Activated CD4-positive, alpha-beta T cell treated with anti-CD3 and anti-CD28 coated beads for 48 hours (primary cell): ENCODE measurements around the gene PTPRN2.

Experiments used
- DNase-seq: peaks from one replicate; pipeline ENCODE4 v3.0.0-alpha.2; 2020

PTPRN2 gene

GRCh38 chr7:158016180-158017097 is 571.2 kb downstream of the PTPRN2 start:
- no peak for DNase-seq

DNA sequence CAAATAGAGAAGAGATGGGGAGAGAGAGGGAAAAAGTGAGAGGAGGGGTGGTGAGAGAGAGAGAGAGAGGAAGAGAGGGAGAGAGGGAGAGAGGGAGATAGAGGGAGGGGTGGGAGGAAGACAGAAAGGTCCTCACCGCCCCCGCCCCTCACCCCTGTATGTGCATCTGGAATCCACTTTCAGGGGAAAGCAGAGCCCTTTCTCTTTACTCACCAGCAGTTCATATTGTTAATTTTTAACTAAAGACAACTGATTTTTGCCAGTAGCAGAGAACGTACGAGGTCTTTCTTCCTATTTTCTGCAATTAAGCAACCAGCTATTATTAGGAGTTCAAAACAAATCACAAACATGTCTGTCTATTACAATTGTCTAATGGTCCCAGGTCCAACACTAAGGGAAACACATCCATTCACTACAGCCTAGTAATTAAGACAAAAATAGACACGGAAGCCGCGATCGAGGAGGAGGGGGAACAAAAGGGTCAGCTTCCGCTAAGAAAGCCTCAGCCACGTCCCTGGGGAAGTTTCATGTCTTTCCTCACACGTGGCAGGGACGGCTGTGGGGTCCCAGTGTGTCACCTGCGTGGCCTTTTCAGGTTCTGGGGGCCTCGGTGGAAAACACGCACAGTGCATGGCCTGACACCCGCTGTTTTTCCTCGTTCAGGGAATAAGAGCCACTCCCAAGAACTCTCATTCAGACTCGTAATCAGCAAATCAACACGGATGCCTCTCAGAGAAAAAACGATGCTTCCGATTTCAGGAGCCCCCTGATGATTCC is 572.0 kb downstream of the PTPRN2 start:
- DNase-seq, result no peak

GRCh38 chr7:158014976-158015375 is 572.6 kb downstream of the PTPRN2 start:
- no peak for DNase-seq

- DNase-seq, result no peak
Measured at GRCh38 chr7:158013085-158013668, 574.4 kb downstream of the PTPRN2 start.

- DNase-seq, result no peak
Measured at GRCh38 chr7:158011941-158012340, 575.7 kb downstream of the PTPRN2 start.

- no peak for DNase-seq
Measured at GRCh38 chr7:158010961-158011693, 576.5 kb downstream of the PTPRN2 start.

DNA sequence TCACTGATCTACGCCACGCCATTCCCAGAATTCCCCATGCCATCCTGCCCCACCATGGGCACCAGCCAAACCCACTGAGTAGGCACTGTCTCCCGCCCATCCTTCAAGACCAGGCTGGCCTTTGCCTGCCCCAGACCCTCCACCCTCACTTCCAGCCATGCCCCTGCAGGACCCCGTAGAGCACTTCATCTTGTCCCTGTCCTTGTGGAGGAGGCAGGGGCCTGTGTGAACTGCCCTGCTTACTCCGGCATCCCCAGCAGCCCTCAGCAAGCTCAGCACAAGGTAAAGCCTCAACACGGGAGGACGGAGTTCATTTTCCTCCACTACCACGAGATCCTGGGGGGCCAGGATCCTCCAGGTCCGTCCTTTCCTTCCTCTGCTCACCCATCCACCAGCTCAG is 577.7 kb downstream of the PTPRN2 start:
- no peak for DNase-seq

- DNase-seq, result no peak
Measured at GRCh38 chr7:158008267-158008666, 579.4 kb downstream of the PTPRN2 start.

- no peak for DNase-seq
Measured at GRCh38 chr7:158007697-158008257, 579.8 kb downstream of the PTPRN2 start.

GRCh38 chr7:158006841-158007696 is 580.6 kb downstream of the PTPRN2 start:
- DNase-seq, result no peak

DNA sequence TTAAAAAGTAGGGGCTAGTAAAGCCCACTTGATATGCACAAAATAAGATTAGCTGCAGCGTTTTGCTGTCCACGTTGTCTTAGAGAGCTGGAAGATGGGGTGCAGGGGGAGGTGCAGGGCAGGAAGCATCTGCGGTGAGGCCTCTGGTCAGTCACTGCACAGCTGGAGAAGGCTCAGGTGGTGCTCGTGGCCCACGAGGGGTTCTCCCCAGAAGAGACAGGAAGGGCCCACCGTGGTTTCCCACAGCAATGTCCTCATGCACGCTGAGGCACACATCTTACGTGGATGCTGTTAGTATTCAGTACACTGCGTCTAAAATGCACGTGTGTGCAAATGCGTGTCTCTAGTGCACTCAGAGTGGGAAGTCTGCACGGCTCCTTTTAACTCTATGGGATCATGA is 582.1 kb downstream of the PTPRN2 start:
- DNase-seq, result no peak

- no peak for DNase-seq
Measured at GRCh38 chr7:158004123-158004490, 583.5 kb downstream of the PTPRN2 start.

GRCh38 chr7:158003441-158004122 is 584.0 kb downstream of the PTPRN2 start:
- DNase-seq, result no peak

DNA sequence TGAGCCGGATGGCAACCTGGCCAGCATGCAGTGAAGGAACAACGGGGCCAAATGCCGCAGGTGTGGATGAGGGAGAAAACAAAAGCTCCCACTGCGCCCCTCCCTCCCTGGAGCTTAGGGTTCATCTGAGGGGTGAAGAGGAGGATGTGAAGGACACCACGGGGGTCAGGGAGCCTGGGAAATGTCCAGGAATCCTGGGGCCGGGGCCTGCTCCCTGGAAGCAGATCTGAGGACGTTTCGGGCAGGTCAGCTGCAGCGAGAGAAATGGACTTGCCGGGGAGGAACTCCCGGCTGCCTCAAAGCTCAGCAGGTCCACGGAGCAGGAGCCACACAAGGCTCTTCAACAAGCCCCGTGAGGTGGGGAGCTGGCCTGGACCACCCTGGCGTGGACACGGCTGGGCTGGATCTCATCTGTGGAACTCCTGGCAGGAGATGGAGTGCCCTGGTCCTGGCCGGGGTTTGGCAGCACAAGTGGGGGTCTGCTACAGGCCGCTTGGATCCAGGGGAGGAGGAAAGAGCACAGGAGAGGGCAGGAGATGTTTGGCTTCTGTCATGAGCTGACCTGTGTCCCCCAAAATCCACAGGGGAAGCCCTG is 585.0 kb downstream of the PTPRN2 start:
- DNase-seq, result no peak

GRCh38 chr7:158001621-158002320 is 585.9 kb downstream of the PTPRN2 start:
- DNase-seq, result no peak

GRCh38 chr7:158001003-158001402 is 586.6 kb downstream of the PTPRN2 start:
- DNase-seq, result no peak

DNA sequence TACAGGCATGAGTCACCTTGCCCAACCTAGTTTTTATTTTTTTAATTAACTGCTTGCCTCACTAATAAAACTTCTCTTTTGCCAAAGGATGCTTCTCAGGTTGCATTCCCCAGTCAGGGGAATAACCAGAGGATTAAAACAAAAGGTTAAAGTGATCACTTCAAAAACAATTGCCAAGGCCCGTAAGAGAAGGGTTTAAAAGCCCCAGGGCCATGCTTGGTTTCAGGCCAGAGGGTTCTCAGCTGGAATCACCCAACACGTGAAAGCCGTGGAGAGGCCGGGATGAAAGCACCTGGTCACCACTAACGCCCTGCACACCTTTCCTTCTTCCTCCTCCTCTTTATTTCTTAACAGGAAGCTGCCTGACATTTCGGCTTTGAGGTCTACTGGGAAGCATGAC is 587.5 kb downstream of the PTPRN2 start:
- DNase-seq, result no peak

- no peak for DNase-seq
Measured at GRCh38 chr7:157998884-157999552, 588.6 kb downstream of the PTPRN2 start.

- no peak for DNase-seq
Measured at GRCh38 chr7:157997471-157997870, 590.2 kb downstream of the PTPRN2 start.
